Lung microvascular endothelial cell (primary cell): ENCODE measurements around the gene OSM. TPM values are rescaled to one million over a fixed set of nuclear protein-coding genes. Genes with fewer than 3 reads are reported as not detected.

Experiments used
- DNase-seq, 2 donors: peaks; one replicate each; pipeline versions ENCODE4 v3.0.0 to v3.0.0-alpha.2; 2010; ENCODE audit warnings: low read depth in 2 of 2
- total RNA-seq: library from RNA; depleted of rRNA; stranded (reverse); fragments of >200 nt; gene quantifications from 2 replicates; pipeline ENCODE4 v1.2.1, GENCODE V29; 2014

OSM gene
- total RNA-seq, 1 donor from 2014 or later, result not detected

DNA sequence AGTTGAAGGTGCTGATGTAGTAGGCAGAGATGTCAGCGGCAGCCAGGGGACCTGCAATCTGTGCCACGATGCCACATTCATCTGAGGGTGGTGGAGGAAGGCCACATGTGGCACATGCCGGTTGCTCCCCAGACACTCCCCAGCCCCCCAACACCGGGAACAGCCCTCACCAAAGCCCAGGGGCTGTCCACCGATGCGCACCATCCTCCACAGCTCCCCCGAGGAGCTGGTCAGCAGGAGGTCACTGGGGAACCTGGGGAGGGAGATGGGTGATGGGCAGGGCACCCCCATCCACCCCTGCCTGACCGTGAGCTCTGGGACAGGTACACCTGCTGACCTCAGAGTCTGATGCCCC, 19.2 kb upstream of the OSM start:
- no peak for DNase-seq

DNA sequence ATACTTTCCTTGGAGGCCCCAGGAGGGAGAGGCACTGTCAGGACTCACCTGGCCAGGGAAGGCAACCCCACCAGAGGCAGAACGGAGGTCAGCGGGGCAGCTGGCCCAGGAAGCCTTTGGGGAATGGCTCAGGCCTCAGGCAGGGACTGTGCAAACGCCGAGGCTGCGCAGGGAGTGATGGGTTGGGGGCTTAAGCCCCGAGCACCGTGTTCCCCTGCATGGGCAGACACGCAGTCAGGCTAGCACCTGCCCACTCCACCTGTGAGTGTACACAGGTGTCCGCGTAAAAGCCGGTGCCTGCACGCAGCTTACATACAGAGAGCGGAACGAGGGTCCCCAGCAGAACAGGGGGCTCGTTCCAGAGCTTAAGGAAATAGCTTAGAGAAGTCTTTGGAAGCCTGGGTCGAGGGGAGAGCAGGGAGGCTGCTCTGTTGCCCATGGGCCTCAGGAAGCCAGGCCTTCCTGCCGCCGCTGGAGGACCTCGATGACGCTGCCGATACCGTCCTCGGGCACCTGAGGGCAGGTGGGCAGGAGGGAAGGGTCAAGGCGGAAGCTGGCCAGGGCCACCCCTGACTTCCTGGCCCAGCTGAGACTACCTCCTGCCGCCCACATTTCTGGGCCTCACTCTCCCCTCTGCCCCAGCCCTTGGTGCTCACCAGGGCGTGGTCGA, 18.7 kb upstream of the OSM start:
- no peak for DNase-seq

DNA sequence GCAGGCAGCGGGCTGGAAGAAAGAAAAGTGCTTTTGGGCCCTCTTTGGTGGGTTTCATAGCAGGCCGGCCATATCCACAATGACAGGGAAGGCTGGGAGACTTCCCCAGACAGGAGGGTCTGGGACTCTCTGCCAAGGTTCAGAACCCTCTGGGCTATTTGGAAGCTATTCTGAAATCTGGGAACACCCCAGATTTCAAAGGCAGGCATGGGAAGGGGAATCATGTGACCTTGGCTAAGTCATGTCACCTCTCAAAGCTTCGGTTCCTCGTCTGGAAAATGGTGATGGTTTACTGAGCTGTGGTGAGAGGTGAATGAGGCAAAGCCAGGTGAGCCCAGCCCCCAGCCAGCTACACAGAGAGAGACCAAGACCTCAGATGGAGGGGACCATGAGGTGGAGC, 18.0 kb upstream of the OSM start:
- no peak for DNase-seq

DNA sequence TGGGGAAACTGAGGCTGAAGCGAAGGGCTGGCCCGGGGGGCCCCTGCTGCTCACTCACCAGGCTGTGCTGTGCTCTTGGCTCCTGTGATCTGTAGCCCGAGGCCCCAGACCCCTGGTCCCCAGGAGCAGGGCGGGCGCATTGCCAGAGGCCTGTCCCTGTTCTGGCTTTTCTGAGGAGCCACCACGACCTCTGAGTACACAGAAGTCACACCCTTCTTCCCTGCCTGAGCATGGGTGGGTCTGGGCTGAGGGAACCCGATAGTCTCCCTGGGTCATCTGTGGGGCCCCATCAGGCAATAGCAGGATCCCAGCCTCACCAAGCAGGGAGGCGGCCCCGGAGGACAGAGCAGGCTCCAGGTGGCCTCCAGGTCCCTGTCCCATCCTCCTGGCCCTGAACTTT, 17.5 kb upstream of the OSM start:
- no peak for DNase-seq

DNA sequence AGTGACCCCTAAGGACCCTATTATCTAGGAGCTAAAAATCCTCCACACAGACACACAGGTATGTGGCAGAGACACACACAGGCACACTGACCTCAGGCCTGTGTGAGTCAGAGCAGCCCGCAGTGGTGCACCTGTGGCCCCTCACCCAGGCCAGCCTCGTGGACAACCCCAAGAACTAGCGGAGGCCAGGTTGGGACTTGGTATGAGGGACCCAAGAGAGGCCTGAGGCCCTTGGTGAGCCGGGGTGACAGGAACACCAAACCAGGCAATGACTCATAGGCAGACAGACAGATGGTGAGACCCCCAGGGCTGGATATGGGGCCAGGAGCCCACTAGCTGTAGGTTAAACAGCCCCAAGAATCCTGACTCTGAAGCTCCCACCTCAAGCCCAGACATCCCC, 16.7 kb upstream of the OSM start:
- DNase-seq, result no peak

DNA sequence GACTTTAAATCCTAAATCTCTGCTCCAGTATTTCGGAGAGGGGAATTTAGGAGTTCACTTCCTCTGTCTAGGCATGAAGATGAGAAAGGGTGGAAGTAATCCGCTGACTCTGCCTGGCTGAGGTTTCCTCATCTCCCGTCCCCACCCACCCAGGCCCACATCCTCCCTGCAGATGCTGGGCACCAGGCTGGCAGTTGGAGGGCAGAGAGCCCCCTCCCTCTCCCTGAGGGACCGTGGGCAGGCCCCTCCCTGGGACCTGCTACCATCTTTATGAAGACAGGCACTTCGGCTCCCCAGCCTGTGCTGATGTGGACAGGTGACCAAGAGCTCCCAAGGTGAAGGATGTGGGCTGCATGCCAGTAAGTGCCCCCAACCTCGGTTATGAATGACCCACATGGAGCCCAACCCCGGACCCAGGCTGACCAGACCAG, 16.0 kb upstream of the OSM start:
- no peak for DNase-seq

DNA sequence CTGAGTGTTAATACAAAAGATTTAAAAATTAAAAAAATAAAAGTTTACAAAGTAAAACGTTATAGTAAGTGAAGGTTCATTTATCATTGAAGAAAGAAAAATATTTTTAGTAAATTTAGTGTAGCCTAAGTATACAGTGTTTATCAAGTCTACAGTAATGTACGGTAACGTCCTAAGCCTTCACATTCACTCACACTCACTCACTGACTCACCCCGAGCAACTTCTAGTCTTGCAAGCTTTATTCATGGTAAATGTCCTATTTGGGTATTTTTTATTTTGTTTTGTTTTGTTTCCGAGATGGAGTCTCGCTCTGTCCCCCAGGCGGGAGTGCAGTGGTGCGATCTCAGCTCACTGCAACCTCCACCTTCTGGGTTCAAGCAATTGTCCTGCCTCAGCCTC, 13.9 kb upstream of the OSM start:
- no peak for DNase-seq

DNA sequence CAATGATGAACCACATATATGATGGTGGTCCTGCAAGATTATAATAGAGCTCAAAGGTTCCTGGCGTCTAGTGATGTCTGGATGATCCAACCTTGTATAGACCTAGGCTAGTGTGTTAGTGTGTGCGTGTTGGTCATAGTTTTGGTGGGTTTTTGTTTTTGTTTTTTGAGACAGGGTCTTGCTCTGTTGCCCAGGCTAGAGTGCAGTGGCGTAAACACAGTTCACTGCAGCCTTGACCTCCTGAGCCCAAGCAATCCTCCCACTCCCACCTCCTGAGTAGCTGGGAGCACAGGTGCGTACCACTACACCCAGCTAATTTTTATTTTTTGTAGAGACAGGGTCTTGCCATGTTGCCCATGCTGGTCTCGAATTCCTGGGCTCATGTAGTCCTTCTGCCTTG, 13.3 kb upstream of the OSM start:
- DNase-seq, result no peak

DNA sequence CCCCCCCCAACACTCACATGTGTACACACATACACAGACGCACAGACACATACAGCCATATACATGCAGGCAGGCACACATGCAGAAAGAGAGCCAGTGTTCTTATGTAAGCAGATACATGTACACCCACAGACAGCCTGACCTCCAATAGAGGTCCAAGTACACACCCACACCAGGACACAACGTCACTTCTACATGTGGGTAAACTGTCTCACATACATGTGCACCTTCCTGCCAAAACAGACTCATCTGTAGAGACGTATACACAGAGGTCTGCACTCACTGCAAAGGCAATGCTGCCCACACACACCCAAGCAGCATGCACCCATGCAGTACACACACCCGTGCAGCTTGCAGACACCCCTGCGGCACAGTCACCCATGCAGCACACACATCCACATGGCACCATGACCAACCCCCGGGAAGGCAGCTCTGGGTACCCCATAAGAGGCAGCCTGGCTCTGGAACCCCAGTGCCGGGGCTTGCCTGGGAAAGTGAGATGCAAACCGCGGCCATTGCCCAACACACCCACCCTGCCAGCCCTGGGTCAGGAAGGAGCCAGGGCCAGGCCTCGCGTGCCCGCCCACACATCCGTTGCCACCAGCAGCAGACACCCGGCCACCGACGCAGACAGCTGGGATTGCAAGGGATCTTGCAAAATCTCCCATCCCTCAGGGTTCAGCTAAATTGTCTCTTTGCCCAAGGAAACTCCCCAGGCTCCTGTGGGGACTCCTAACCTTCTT, 12.6 kb upstream of the OSM start:
- DNase-seq, result no peak

DNA sequence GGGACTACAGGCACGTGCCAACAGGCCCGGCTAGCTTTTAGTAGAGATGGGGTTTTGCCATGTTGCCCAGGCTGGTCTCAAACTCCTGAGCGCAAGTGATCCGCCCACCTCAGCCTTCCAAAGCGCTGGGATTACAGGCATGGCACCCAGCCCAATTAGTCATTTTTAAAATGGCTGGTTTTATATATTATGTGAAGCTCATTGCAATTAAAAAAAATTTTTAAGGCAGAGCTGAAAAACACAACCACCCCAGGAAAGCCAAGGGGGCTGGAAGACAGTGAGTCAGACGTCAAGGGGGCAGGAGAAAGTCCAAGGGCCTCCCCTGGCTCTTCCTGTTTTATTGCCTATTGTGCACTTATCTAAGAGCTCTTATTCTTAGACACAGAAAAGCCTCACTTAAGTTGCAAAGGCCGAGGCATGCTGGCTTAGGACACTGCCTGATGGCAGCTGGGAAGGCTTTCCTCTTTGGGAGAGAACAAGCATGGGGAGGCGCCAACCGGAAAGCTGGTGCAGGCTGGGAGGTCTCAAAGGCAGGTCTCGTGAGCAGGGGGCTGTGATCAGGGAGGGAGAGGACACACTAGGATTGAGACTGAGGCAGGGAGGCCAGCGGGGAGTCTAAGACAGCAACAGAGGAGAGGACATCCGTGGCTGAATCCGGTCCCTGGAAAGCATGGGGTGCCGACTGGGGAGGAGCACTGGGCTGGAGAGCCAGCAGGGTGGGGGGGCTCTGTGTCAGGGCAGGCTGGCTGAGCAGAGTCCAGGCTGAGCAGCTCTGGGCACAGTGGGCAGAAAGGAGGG, 11.1 kb upstream of the OSM start:
- DNase-seq, result peak in 1 of 2 donors; percentile 83

DNA sequence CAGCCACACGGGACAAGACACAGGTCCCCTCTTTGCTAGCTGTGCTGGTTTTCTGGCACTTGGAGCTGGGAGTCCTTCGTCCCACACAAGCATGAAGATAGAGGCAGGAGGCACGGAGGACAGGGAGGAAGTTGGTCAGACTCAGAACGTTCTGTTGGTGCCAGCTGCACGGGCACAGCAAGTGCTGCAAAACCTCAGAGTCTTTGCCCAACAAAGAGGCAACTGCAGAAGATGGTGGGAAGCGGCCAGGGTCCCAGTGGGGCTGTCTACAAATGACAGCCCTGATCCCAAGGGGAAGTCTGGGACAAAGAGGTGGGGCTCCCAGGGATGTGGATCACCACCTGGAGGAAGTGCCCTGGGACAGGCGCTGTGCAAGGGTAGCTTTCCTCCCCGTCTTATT, 9.4 kb upstream of the OSM start:
- no peak for DNase-seq

DNA sequence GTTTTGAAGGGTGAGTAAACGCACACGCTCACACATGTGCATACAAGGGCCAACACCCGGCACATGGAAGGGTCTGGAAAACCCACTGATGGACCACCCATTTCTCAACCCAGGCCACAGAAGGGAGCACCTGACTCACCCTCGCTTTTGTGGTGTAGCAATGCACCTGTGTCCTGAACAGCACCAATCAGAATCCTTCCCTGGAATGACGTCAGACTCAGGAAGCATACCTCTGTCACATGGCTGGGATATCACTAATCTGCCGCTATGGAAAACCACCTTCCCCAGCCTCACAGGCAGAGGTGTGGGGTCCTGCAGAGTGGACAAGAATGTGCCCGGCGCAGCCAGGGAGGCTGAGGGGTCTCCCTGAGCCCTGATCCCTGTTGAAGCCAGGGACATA, 9.0 kb upstream of the OSM start:
- no peak for DNase-seq

DNA sequence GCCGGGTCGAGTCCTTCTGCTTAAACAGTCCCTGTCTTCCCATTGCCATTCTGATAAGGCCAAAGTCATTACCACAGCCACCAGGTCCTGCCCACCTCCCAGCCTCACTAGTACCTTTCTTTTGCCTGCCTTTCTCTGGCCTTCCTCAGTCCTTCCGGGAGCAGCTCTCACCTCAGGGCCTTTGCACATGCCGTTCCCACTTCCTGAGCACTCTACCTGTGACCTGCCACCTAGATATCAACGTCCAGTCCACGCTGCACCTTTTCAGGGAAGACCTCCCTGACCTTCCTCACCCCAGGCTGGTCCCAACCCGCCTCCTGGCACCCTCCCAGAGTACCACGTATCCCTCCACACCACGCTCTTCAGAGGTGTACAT, 7.8 kb upstream of the OSM start:
- no peak for DNase-seq

DNA sequence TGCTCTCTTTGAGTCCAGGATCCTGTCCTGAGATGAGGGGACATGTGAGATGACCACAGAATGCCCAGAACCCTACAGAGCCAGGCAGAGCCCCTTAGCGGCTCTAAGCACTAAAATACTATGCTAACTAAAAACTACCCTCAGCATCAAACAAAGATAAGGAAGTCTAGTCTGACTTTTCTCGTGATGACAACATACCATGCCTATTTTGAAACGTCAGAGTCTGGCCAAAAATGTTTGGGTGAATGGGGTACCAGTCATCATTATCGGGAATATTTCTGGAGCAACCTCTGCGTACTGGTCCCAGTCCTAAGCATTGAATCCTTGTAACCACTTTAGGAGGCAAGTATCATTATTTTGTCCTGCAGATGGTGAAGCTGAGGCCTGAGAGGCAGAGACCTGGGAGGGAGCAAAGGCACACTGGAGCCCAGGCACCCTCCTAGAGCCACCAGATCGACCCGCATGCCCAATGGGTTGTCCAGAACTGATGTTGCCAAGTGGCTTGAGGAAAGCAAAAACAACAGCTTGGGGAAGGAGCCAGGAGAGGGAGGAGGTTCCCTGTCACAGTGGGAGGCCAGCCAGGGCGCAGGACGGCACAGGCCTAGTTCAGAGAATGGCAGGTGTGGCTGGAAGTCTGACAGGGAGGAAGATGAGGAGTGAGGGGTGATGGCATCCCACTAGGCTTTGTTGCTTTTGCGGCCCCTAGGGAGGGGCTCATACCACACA, 7.2 kb upstream of the OSM start:
- DNase-seq, result no peak

DNA sequence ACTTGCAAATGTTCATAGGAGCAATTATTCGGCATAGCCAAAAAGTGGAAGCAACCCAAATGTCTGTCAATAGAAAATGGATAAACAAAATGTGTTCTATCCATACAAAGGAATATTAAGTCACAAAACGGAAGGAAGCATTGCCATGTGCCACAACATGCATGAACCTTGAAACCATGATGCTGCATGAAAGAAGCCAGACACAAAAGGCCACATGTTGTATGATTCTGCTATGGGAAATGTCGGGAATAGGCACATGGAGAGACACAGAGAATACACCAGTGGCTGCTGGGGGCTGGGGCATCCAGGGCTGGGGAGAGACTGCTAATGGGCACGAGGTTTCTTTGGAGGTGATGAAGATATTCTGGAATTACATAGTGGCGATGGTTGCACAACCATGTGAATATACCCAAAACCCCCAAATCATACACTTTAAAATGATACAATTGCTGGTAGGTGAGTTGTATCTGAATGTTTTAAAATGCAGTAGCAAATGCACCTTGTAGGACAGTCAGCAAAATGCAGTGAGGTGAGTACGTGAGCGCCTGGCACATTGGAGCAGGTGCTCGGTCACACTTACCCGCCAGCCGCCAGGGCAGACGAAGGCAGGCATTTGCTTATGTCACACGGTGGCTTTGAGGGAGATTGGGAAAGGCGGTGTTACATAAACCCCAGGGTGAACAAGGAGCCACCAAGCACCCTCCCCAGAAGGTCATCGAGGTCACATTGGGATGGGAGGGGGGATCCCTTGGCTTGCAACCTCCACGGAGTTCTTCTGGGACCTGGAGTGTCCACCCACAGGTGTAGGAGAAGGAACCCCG, 6.3 kb upstream of the OSM start:
- DNase-seq, result peak in 1 of 2 donors; percentile 55

DNA sequence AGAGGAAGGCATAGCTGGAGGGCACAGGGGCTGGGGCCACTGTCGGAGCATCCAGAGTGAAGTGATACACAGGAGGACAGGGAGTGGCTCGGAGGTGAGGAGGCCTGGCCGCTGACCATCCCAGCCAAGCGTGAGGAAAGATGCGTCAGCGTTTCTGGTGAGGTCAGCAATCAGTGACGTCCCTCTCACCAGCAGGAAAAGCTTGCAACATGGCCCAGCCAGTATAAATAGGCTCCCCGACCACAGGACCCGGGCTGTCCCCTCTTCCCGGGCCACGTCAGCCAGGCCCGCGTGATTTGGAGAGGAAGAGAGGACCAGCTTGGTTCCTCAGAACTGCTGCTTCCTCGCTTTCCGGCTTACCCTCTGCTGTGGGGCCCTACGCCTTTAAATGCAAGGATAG, 4.2 kb upstream of the OSM start:
- peak; percentile 92 to 93 for DNase-seq

DNA sequence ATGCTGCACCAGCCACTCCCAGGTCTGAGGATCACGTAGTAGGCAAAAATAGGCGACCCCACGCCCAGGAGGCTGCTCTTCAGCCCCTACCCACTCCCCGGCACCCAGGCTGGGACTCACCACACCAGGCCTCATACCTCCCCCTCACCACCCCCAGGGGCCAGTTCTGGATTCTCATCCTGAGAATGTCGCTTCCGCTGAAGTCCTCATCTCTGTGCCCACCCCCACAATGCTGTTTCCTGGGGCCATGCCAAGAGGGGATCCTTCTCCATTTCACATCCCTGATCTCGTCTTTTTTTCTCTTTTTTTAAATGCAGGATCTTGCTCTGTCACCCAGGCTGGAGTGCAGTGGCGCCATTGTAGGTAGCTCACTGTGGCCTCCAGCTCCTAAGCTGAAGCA, 1.7 kb upstream of the OSM start:
- no peak for DNase-seq

DNA sequence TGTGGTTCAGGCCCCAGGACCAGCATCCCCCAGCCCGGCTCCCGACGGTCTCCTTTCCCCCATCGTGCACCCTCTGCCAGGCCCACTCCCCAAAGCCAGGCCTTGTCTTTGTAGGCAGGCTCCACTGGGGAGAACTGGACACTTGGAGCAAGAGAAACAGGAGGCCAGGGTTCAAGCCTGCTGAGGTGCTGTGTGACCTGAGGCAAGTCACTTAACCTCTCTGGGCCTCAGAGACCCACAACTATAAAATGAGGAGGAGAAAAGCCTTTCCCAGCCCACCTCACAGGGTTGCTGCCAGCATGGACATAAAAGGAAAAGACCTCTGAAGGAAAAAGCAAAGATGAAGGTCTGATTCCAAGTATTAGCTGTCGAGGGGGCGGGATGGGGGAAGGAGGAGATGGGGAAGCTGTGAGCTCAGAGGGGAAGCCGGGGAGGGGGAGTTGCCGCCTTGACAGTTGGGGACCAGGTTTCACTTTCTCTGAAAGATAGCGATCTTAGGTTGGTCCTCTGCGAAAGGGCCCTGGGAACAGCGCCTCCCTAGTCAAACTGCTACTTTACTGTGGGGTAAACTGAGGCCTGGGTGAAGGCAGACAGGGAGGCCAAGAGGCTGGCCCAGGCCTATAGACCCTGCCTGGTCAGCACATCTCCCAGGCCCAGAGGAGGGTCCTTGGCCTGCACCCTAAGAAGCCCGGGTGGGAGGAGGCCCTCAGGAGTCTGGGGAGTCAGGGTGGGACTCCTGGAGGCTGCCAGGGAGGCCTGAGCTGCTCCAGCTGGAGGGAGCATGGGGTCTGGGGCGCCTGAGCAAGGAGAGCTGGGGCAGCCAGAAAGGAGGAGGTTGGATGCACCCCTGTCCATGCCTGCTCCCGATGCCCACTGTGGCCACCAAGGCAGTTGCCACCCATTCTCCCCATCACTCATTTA, 991 bp upstream of the OSM start:
- no peak for DNase-seq

DNA sequence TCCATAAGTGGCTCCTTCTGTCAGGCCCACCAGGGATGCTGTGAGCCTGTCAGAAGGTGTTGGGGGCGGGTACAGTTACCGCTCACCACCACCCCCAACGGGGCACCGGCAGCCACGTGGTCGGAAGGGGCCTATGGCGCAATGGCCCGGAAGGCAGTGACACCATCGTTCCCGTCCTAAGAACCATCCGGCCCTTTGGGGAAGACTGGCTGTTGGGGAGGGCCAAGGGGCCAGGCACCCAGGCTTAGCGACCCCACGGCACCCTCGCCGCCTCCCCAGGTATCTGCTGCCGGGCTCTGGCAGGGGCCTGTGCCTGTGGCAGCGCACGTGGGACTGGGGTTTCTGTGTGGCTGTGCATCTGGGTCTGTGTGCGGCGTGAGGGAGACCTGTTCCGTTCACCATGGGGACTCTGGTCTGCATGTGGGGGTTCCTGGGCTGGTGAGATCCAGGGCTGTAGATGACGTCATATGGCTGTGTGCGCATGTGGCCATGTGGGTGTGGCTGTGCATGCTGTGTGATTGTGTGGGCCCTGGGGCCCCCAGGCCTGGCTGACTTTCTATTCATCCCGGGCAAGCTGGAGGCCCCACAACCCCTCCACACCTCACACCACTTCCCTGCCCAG, 717 bp downstream of the OSM start:
- DNase-seq, result no peak
